Upper lobe of left lung (tissue), 4 donors: ENCODE measurements around the gene C5orf47.

Source experiments
- CTCF ChIP-seq, 6 experiments: fragments of 450-650 bp in 4 of 6; fragments of 200-600 bp in 2 of 6; sonication (generic) in 2 of 6; IDR thresholded peaks; one replicate each; pipeline ENCODE4 v1.5.1; 2016 to 2019; ENCODE audit warnings: antibody characterized with exemption in 6 of 6
- EP300 ChIP-seq, 4 donors: sonication (generic); formaldehyde crosslinking; IDR thresholded peaks; one replicate each; pipeline ENCODE4 v1.5.1; 2017; ENCODE audit warnings: antibody characterized with exemption in 4 of 4, control low read depth in 2 of 4
- POLR2A ChIP-seq, 4 donors: fragments of 450-650 bp; IDR thresholded peaks; one replicate each; pipeline ENCODE4 v1.5.1; 2016 to 2017; ENCODE audit warnings: antibody characterized with exemption in 4 of 4, mild to moderate bottlenecking in 2 of 4

GRCh38 chr5:174003795-174004194, 14.8 kb downstream of the C5orf47 start:
- no peak for TF ChIP-seq CTCF (IDR thresholded peaks at IDR 0.05)
- no peak for TF ChIP-seq EP300 (IDR thresholded peaks at IDR 0.05)
- no peak for TF ChIP-seq POLR2A (IDR thresholded peaks at IDR 0.05)
